Natural killer cell treated with Interleukin-12 subunit alpha and Interleukin-12 subunit beta and Interleukin-15 and Interleukin-18, amount 100 ng/mL, for 72 hours (primary cell): ENCODE results near the gene HOMER1. TPM values are rescaled to one million over a fixed set of nuclear protein-coding genes. Genes with fewer than 3 reads are reported as not detected.

Experiments used
- ATAC-seq, 2 donors: fragments of 150-1000 bp; cut with Tn5 transposase in 1 of 2; sonication (Bioruptor Pico), chemical (Tn5 transposase) in 1 of 2; 2 replicates each; pipeline ENCODE4 v1.10.0; 2021
- DNase-seq: peaks from one replicate; pipeline ENCODE4 v3.0.0; 2022; ENCODE audit warnings: low spot score
- H3K27ac Mint-ChIP-seq, 2 donors: 1 replicate in 1 of 2; 2 replicates in 1 of 2; pipeline ENCODE4 v1.8.0; 2022; ENCODE audit warnings: mixed read lengths in 2 of 2, mild to moderate bottlenecking in 1 of 2, moderate library complexity in 1 of 2
- H3K27me3 Mint-ChIP-seq, 2 donors: 1 replicate in 1 of 2; 2 replicates in 1 of 2; pipeline ENCODE4 v1.8.0; 2022; ENCODE audit warnings: mixed read lengths in 2 of 2
- H3K36me3 Mint-ChIP-seq: one replicate; pipeline ENCODE4 v1.8.0; 2022; ENCODE audit warnings: mixed read lengths
- H3K4me1 Mint-ChIP-seq, 2 donors: 1 replicate in 1 of 2; 2 replicates in 1 of 2; pipeline ENCODE4 v1.8.0; 2022; ENCODE audit warnings: low read depth in 2 of 2, mixed read lengths in 2 of 2, mild to moderate bottlenecking in 1 of 2
- H3K4me3 Mint-ChIP-seq: one replicate; pipeline ENCODE4 v1.8.0; 2022; ENCODE audit warnings: mixed read lengths
- H3K9me3 Mint-ChIP-seq: 2 replicates; pipeline ENCODE4 v1.8.0; 2022; ENCODE audit warnings: mixed read lengths
- total RNA-seq, 2 donors: library from RNA; stranded (reverse); gene quantifications; one replicate each; pipeline ENCODE4 v1.2.3, GENCODE V29; 2022

The HOMER1 gene, protein sequence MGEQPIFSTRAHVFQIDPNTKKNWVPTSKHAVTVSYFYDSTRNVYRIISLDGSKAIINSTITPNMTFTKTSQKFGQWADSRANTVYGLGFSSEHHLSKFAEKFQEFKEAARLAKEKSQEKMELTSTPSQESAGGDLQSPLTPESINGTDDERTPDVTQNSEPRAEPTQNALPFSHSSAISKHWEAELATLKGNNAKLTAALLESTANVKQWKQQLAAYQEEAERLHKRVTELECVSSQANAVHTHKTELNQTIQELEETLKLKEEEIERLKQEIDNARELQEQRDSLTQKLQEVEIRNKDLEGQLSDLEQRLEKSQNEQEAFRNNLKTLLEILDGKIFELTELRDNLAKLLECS
- total RNA-seq, result 1 to 10 TPM; 4.2 to 4.6 TPM

DNA sequence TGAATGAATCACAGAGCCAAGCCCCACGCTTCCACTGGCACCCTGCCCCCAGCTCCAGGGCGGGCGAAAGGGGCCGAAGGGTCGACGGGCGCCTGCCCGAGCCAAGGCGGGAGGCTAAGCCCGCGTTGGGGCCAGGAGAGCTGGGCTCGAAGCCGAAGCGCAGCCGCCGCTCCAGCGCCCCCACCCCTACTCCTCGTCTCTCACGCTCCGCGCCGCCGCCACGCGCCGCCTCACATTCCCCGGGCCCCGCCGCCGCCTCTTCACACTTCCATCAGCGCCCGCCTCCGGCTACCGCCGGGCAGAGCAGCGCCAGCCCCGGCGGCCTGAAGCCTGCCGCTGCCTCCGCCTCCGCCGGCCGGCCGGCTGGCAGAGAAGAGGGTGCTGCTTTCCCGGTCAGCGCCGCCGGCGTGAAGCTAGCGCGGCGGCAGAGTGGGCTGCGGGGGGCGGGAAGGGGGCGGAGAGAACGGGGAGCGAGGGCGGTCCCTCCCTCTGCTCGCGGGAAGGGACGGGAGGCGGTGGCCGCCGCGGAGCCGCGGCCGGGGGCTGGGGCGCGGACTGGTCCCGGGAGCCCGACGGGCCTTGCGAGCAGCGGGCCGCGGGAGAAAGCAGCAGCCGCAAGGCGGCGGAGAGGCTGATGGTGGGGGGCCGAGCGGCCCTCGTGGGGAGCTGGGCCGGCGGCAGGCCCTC, at the start of gene HOMER1:
Gene HOMER1 (minus strand): TSS at position 431 of the 687 bp plus-strand sequence. CDS start 1,360 bp downstream, outside the sequence.
- Mint-ChIP-seq H3K9me3 (no peaks in the 10 kb centered on the region), H3K27ac (peak within 1 kb of the TSS; percentile 93 to 98), H3K27me3 (peaks cover 25 to 34% of the 10 kb centered on the region in 2 donors), H3K4me3 (peak within 1 kb of the TSS; percentile 98), H3K36me3 (no peaks in the 10 kb centered on the region), H3K4me1 (peaks cover 20 to 24% of the 10 kb centered on the region in 2 donors)
- peak; percentile 86 to 91 for ATAC-seq
- peak; percentile 84 for DNase-seq

DNA sequence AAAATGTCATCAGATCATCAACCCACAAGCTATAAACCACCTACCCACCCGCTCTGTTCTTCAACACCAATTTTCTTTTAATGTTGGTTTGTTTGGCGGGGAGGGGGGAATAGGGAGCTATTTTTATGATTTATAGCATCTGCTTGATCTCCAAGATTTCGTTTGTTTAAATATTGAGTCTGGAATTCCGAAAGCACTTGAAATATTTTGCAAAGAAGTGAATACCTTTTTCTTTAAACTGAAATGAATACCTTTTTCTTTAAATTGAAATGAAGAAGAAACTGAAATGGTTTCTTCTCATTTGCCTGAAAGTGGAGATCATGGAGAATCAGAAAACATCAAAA, 49.3 kb upstream of the HOMER1 start:
- DNase-seq, result no peak
- peak overlapping the region; percentile 99 for H3K27ac Mint-ChIP-seq

GRCh38 chr5:79562351-79563246, 48.7 kb upstream of the HOMER1 start:
- no peak for ATAC-seq
- H3K36me3 Mint-ChIP-seq, result peaks cover 9% of the 10 kb centered on the region

More for the DNA sequence above, 49.3 kb upstream of the HOMER1 start:
- Mint-ChIP-seq H3K27me3 (peaks cover 0 to 2% of the 10 kb centered on the region in 2 donors), H3K9me3 (no peaks in the 10 kb centered on the region), H3K36me3 (peaks cover 9% of the 10 kb centered on the region), H3K4me3 (no peak overlapping the region), H3K4me1 (peaks cover 32 to 33% of the 10 kb centered on the region in 2 donors)
- ATAC-seq, result no peak

DNA sequence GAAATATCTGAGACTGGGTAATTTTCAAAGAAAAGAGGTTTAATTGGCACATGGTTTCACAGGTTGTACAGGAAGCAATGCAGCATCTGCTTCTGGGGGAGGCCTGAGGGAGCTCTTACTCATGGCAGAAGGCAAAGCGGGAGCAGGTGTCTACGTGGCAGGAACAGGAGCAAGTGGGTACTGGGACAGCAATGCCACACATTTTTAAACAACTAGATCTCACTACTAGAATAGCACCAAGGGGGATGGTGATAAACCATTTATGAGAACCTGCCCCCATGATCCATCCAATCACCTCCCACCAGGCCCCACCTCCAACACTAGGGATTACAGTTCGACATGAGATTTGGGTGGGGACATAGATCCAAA, 47.6 kb upstream of the HOMER1 start:
- H3K27ac Mint-ChIP-seq, result peak overlapping the region; percentile 99
- H3K27me3 Mint-ChIP-seq, result peaks cover 0 to 2% of the 10 kb centered on the region in 2 donors
- no peak for DNase-seq
- peak overlapping the region; percentile 63 for H3K4me3 Mint-ChIP-seq
- peaks cover 32 to 41% of the 10 kb centered on the region in 2 donors for H3K4me1 Mint-ChIP-seq
- peak; percentile 81 to 92 for ATAC-seq
- H3K36me3 Mint-ChIP-seq, result peaks cover 9% of the 10 kb centered on the region
- no peaks in the 10 kb centered on the region for H3K9me3 Mint-ChIP-seq

More at GRCh38 chr5:79562351-79563246, 48.7 kb upstream of the HOMER1 start:
- H3K27me3 Mint-ChIP-seq, result peaks cover 0 to 2% of the 10 kb centered on the region in 2 donors
- peak overlapping the region; percentile 18 for H3K4me3 Mint-ChIP-seq
- peak overlapping the region; percentile 99 for H3K27ac Mint-ChIP-seq
- DNase-seq, result no peak
- no peaks in the 10 kb centered on the region for H3K9me3 Mint-ChIP-seq
- peaks cover 32 to 35% of the 10 kb centered on the region in 2 donors for H3K4me1 Mint-ChIP-seq

DNA sequence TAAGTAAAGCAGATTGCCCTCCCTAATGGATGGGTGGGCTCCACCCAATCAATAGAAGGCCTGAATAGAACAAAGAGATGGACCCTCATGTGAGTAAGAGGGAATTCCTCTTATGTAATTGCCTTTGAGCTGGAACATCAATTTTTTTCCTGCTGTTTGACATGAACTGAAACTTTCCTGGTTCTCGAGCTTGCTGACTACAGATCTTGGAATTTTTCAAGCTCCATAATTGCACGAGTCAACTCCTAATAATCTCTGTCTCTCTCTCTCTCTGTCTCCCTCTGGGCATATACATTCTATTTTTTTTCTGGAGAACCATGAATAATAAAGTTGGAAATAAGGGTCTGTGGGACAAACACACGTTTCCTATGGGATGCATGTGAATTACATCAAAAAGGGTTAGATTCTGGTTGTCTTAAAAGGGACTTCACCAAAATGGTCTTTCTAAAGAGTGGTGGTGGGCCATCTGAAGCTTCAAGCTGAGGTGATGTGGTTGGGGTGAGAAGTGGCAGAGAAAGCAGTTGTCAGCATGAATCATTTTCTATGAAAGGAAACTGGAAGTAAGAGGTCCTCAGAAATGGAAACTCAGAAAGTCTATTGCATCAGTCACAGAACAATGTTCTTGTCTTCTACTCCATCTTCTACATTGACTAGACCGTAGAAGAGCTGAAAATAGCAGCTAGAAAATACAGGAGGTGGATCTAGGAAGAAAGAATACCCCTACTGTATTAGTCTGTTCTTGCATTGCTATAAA, 47.0 kb upstream of the HOMER1 start:
- Mint-ChIP-seq H3K36me3 (peaks cover 9% of the 10 kb centered on the region), H3K27me3 (peaks cover 0 to 2% of the 10 kb centered on the region in 2 donors), H3K4me3 (peak overlapping the region; percentile 63), H3K27ac (peak overlapping the region; percentile 99), H3K9me3 (no peaks in the 10 kb centered on the region), H3K4me1 (peaks cover 32 to 41% of the 10 kb centered on the region in 2 donors)
- peak; percentile 71 for DNase-seq
- peak; percentile 94 to 95 for ATAC-seq

- H3K27ac Mint-ChIP-seq, result no peak overlapping the region
- peaks cover 11% of the 10 kb centered on the region in 2 donors for H3K4me1 Mint-ChIP-seq
- DNase-seq, result no peak
- H3K27me3 Mint-ChIP-seq, result no peaks in the 10 kb centered on the region
- H3K36me3 Mint-ChIP-seq, result no peaks in the 10 kb centered on the region
- H3K4me3 Mint-ChIP-seq, result no peak overlapping the region
- no peaks in the 10 kb centered on the region for H3K9me3 Mint-ChIP-seq
- ATAC-seq, result no peak
Observed at GRCh38 chr5:79555418-79555817, 41.5 kb upstream of the HOMER1 start.

DNA sequence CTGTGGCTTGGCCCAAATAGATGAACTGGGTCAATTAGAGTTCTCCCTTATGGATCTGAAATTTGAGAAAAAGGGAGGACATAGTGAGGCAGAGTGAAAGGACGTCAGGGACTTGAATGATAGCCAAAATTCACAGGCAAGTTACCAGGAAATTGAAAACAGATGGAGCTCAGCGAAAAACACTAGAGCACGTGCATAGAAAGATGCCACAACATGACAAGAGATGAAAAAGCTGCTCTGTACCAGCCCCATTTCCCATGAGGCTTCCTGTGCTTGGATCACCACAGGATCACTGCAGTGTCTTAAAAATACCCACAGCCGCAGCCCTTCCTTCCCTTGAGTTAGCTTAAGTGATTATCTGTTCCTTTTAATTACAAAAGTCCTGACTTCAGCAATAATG, 39.0 kb upstream of the HOMER1 start:
- no peak for ATAC-seq
- no peak overlapping the region for H3K4me3 Mint-ChIP-seq
- DNase-seq, result no peak
- no peak overlapping the region for H3K27ac Mint-ChIP-seq
- peaks cover 3 to 8% of the 10 kb centered on the region in 2 donors for H3K4me1 Mint-ChIP-seq
- no peaks in the 10 kb centered on the region for H3K9me3 Mint-ChIP-seq
- no peaks in the 10 kb centered on the region for H3K27me3 Mint-ChIP-seq
- no peaks in the 10 kb centered on the region for H3K36me3 Mint-ChIP-seq

DNA sequence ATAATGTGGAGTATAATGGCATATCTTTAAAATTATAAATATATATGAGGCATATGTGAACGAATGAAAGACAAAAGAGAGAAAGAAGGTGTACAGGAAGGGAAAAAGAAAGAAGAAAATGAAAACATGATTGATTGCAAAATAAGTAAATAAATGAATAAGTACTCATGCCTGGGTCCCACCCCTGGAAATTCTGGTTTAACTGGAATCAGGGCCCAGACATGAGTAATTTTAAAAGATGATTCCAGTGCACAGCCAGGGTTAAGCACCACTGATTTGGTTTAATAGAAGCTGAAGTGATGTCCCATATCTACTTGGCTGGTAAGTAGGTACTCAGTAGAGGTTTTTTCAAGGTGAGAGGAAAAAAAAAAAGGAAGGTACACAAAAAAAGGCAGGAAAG, 34.0 kb upstream of the HOMER1 start:
- Mint-ChIP-seq H3K4me1 (peaks cover 0 to 2% of the 10 kb centered on the region in 2 donors), H3K27me3 (no peaks in the 10 kb centered on the region), H3K27ac (no peak overlapping the region), H3K36me3 (no peaks in the 10 kb centered on the region), H3K9me3 (no peaks in the 10 kb centered on the region), H3K4me3 (no peak overlapping the region)
- DNase-seq, result no peak
- no peak for ATAC-seq

DNA sequence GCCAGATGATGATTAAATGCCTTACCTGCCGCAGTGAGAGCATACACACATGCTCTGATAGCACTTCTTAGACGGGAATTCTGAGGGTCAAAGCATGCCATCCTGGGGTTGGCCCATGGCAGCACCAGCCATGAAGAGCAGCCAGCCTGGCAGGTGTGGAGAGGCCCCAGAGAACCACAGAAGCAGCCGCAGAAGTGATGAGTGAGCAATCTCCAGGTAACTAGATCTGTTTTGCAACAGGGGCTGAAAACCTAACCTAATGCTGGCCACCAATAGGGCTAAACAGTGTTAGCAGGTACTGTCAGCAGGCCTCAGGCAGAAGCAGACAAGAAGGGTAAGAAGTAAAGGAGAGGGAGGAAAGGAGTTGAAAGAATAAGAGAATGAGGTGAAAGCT, 33.5 kb upstream of the HOMER1 start:
- ATAC-seq (no peak), DNase-seq (no peak)
- Mint-ChIP-seq H3K4me1 (no peaks in the 10 kb centered on the region), H3K27ac (no peak overlapping the region), H3K27me3 (no peaks in the 10 kb centered on the region), H3K36me3 (no peaks in the 10 kb centered on the region), H3K9me3 (no peaks in the 10 kb centered on the region), H3K4me3 (no peak overlapping the region)

DNA sequence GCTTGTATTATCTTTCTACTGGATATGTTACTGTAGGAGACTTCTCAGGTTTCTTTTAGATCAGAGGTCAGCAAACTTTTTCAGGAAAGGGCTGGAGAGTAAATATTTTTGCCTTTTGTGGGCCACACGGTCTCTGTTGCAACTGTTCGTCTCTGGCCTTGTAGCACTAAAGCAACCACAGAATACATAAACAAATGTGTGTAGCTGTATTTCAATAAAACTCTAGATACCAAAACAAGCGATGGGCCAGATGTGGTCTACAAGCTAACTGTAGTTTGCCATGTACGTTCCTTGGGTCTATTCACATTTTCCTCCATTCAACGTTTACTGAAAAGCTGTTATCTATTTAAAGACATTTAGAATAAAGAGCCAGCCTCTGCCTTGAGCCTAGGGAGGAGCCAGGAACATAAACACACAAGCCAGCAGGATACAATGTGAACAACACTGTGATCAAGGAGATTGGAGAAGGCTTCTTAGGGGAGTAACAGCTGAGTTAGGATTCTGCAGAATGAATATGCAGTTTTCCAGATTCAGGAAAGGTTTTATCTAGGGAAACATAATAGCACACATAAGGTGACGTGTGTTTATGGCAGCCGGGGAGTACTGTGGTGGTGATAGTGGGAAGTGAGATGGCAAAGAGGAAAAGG, 33.0 kb upstream of the HOMER1 start:
- Mint-ChIP-seq H3K4me3 (no peak overlapping the region), H3K4me1 (no peaks in the 10 kb centered on the region)
- DNase-seq, result no peak

DNA sequence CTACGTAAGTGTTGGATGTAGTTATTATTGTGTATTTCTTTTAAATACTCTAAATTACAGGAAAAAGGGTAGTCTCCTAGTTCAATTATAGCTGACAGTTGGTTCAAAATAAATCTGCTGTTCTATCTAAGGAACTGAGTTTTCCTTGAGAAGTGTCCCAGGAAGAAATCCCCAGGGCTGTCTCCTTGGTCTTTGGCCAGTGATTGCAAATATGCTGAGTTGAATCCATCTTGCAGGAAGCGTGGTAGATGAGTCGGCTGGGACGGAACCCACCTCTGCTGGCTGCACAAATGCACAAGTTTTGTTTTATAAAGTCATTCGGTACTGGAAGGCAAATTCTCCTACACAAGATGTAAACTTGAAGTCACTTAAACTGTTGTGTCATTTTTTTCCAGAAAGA, 30.2 kb upstream of the HOMER1 start:
- Mint-ChIP-seq H3K27me3 (peaks cover 0 to 2% of the 10 kb centered on the region in 2 donors), H3K4me1 (no peaks in the 10 kb centered on the region), H3K9me3 (no peaks in the 10 kb centered on the region), H3K27ac (no peak overlapping the region), H3K36me3 (no peaks in the 10 kb centered on the region), H3K4me3 (no peak overlapping the region)
- no peak for ATAC-seq
- no peak for DNase-seq

More for the DNA sequence above, 33.0 kb upstream of the HOMER1 start:
- no peaks in the 10 kb centered on the region for H3K36me3 Mint-ChIP-seq
- ATAC-seq, result no peak
- H3K27ac Mint-ChIP-seq, result no peak overlapping the region
- H3K9me3 Mint-ChIP-seq, result no peaks in the 10 kb centered on the region
- H3K27me3 Mint-ChIP-seq, result no peaks in the 10 kb centered on the region

- ATAC-seq (no peak), DNase-seq (no peak)
- Mint-ChIP-seq H3K9me3 (no peaks in the 10 kb centered on the region), H3K4me3 (no peak overlapping the region), H3K36me3 (no peaks in the 10 kb centered on the region), H3K27me3 (peaks cover 3 to 26% of the 10 kb centered on the region in 2 donors), H3K4me1 (no peaks in the 10 kb centered on the region), H3K27ac (no peak overlapping the region)
Observed at GRCh38 chr5:79540939-79541338, 27.0 kb upstream of the HOMER1 start.
